Measurements from ENCODE around the gene PLAGL1.

DNA sequence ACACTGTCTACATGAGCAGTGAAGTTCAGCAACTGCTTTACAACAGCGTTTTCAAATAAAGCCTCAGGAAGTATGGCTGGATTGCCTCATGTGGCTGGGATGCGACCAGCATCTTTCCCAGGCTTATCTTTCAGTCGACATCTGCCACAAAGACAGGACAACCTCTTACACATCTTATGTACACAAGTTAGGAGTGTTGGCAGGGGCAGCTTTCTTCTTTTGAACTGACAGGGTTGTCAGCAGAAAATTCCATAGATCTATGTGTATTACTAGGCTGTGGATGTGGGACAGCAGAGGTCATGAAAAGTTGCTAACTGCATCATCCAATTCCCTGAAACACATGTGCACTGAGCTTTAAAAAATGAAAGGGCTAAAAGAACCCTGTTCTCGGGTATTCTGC is 48.1 kb downstream of the PLAGL1 start:
- TF ChIP-seq, protein P1, sequence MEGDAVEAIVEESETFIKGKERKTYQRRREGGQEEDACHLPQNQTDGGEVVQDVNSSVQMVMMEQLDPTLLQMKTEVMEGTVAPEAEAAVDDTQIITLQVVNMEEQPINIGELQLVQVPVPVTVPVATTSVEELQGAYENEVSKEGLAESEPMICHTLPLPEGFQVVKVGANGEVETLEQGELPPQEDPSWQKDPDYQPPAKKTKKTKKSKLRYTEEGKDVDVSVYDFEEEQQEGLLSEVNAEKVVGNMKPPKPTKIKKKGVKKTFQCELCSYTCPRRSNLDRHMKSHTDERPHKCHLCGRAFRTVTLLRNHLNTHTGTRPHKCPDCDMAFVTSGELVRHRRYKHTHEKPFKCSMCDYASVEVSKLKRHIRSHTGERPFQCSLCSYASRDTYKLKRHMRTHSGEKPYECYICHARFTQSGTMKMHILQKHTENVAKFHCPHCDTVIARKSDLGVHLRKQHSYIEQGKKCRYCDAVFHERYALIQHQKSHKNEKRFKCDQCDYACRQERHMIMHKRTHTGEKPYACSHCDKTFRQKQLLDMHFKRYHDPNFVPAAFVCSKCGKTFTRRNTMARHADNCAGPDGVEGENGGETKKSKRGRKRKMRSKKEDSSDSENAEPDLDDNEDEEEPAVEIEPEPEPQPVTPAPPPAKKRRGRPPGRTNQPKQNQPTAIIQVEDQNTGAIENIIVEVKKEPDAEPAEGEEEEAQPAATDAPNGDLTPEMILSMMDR (conservative IDR thresholded peaks at IDR 0.05; ENCODE audit: low read length) = no peak
- no peak for TF ChIP-seq EZH2phosphoT487 (IDR thresholded peaks at IDR 0.05; ENCODE audit: borderline replicate concordance)

Data from Loucy (cell line).